H1 (cell line): ENCODE results near the gene KLHL29. TPM values are rescaled to one million over a fixed set of nuclear protein-coding genes. Genes with fewer than 3 reads are reported as not detected.

ENCODE experiments used
- CTCF ChIA-PET: fragments of 300-600 bp; sonication (Branson Sonifier 250); formaldehyde crosslinking; loops from one replicate; lab custom pipeline; 2021; ENCODE audit not compliant: partially characterized antibody; lab: Charles Lee
- POLR2A ChIA-PET: fragments of 300-600 bp; sonication (Branson Sonifier 250); formaldehyde crosslinking; loops from one replicate; lab custom pipeline; 2021; ENCODE audit warnings: inconsistent platforms; ENCODE audit not compliant: partially characterized antibody; lab: Charles Lee
- DNase-seq, 2 experiments: peaks; one replicate each; pipeline versions ENCODE4 v3.0.0 to v3.0.0-alpha.2; 2010 to 2022; ENCODE audit warnings: low spot score in 2 of 2, low read depth in 1 of 2, mixed read lengths in 1 of 2
- FAIRE-seq: peaks from 2 replicates; lab custom pipeline; 2011; peaks lifted over from hg19 to GRCh38; lab: Jason Lieb, UNC
- H2AFZ ChIP-seq: 2 replicates; pipeline ENCODE4 v1.8.1; 2012; ENCODE audit warnings: low read length, inconsistent platforms
- H2AK5ac ChIP-seq: 2 replicates; pipeline ENCODE4 v1.6.1; 2013; ENCODE audit warnings: low read depth, low read length
- H2BK120ac ChIP-seq: replicated peaks from 2 replicates; pipeline ENCODE3; 2013; ENCODE audit warnings: low read depth, low read length, inconsistent platforms
- H2BK12ac ChIP-seq: 2 replicates; pipeline ENCODE4 v1.6.1; 2013; ENCODE audit warnings: low read depth, low read length
- H2BK15ac ChIP-seq: 2 replicates; pipeline ENCODE4 v1.6.1; 2013; ENCODE audit warnings: low read length
- H2BK20ac ChIP-seq: 2 replicates; pipeline ENCODE4 v1.6.1; 2013; ENCODE audit warnings: low read length
- H2BK5ac ChIP-seq: 2 replicates; pipeline ENCODE4 v1.6.1; 2013; ENCODE audit warnings: low read depth, low read length
- H3K14ac ChIP-seq: 2 replicates; pipeline ENCODE4 v1.6.1; 2013; ENCODE audit warnings: inconsistent platforms; ENCODE audit not compliant: insufficient read length
- H3K18ac ChIP-seq: 2 replicates; pipeline ENCODE4 v1.6.1; 2013; ENCODE audit warnings: low read length; ENCODE audit errors: extremely low read depth
- H3K23ac ChIP-seq: 2 replicates; pipeline ENCODE4 v1.6.1; 2013; ENCODE audit warnings: inconsistent platforms; ENCODE audit not compliant: insufficient read length
- H3K23me2 ChIP-seq: 2 replicates; pipeline ENCODE4 v1.6.1; 2013; ENCODE audit warnings: low read depth, low read length
- H3K27ac ChIP-seq: 2 replicates; pipeline ENCODE4 v1.6.1; 2011; ENCODE audit warnings: low read depth, low read length, inconsistent platforms
- H3K27me3 ChIP-seq, 4 experiments: replicated peaks in 1 of 4; 1 replicate in 1 of 4; 2 replicates in 3 of 4; pipeline versions ENCODE4 v1.6.1 to v1.8.1; 2011 to 2013; ENCODE audit warnings: low read length in 3 of 4, mild to moderate bottlenecking in 3 of 4, inconsistent platforms in 2 of 4, mixed read lengths in 2 of 4, moderate library complexity in 1 of 4; ENCODE audit not compliant: control insufficient read depth in 3 of 4, insufficient read depth in 3 of 4; ENCODE audit errors: extremely low read depth in 1 of 4
- H3K36me3 ChIP-seq, 4 experiments: 2 replicates each; pipeline versions ENCODE4 v1.6.1 to v1.8.1; 2011 to 2013; ENCODE audit warnings: mild to moderate bottlenecking in 4 of 4, low read length in 3 of 4, moderate library complexity in 2 of 4, control low read depth in 1 of 4, inconsistent platforms in 1 of 4; ENCODE audit not compliant: insufficient read depth in 4 of 4, control insufficient read depth in 2 of 4
- H3K4ac ChIP-seq: replicated peaks from 2 replicates; pipeline ENCODE3; 2013; ENCODE audit warnings: low read length, low read depth, mixed read lengths, inconsistent platforms; ENCODE audit not compliant: insufficient read length
- H3K4me1 ChIP-seq, 4 experiments: replicated peaks in 1 of 4; 1 replicate in 1 of 4; 2 replicates in 3 of 4; pipeline versions ENCODE4 v1.6.1 to v1.8.1; 2011 to 2013; ENCODE audit warnings: low read length in 3 of 4, inconsistent platforms in 2 of 4, mixed read lengths in 1 of 4; ENCODE audit not compliant: insufficient read depth in 4 of 4, control insufficient read depth in 3 of 4
- H3K4me2 ChIP-seq, 2 experiments: 2 replicates each; pipeline versions ENCODE4 v1.6.1 to v1.8.1; 2011 to 2013; ENCODE audit warnings: low read depth in 2 of 2, low read length in 2 of 2, control low read depth in 1 of 2, inconsistent platforms in 1 of 2, mild to moderate bottlenecking in 1 of 2; ENCODE audit not compliant: insufficient read depth in 1 of 2
- H3K4me3 ChIP-seq, 4 experiments: fragments of 200-600, 300-600 bp in 1 of 4; sonication (generic), shearing (Covaris generic), sonication (Bioruptor Twin) in 1 of 4; 2 replicates each; pipeline versions ENCODE4 v1.5.1 to v1.8.1; 2011 to 2016; ENCODE audit warnings: low read length in 4 of 4, low read depth in 3 of 4, control low read depth in 2 of 4, inconsistent platforms in 2 of 4, mild to moderate bottlenecking in 2 of 4, mixed read lengths in 1 of 4, moderate library complexity in 1 of 4; ENCODE audit not compliant: insufficient read depth in 2 of 4; ENCODE audit errors: extremely low read depth in 1 of 4
- H3K56ac ChIP-seq: replicated peaks from 2 replicates; pipeline ENCODE3; 2013; ENCODE audit warnings: low read depth, mild to moderate bottlenecking, mixed read lengths, low read length, inconsistent platforms; ENCODE audit not compliant: insufficient read length
- H3K79me1 ChIP-seq: 2 replicates; pipeline ENCODE4 v1.6.1; 2013; ENCODE audit warnings: low read depth, low read length, control low read depth
- H3K79me2 ChIP-seq, 2 experiments: 2 replicates each; pipeline versions ENCODE4 v1.6.1 to v1.8.1; 2012 to 2013; ENCODE audit warnings: low read length in 2 of 2, mild to moderate bottlenecking in 2 of 2, inconsistent platforms in 1 of 2; ENCODE audit not compliant: insufficient read depth in 2 of 2, control insufficient read depth in 1 of 2
- H3K9ac ChIP-seq, 4 experiments: replicated peaks in 1 of 4; 1 replicate in 1 of 4; 2 replicates in 3 of 4; pipeline versions ENCODE4 v1.6.1 to v1.8.1; 2011 to 2013; ENCODE audit warnings: low read depth in 3 of 4, low read length in 3 of 4, control low read depth in 2 of 4, mild to moderate bottlenecking in 2 of 4, moderate library complexity in 2 of 4, inconsistent platforms in 1 of 4; ENCODE audit errors: extremely low read depth in 1 of 4
- H3K9me3 ChIP-seq, 2 experiments: 2 replicates each; pipeline versions ENCODE4 v1.6.1 to v1.8.1; 2012 to 2013; ENCODE audit warnings: mild to moderate bottlenecking in 2 of 2, moderate library complexity in 2 of 2, control low read depth in 1 of 2, inconsistent platforms in 1 of 2, low read depth in 1 of 2, low read length in 1 of 2, mixed read lengths in 1 of 2; ENCODE audit not compliant: insufficient read depth in 2 of 2
- H4K20me1 ChIP-seq, 2 experiments: replicated peaks in 1 of 2; 2 replicates each; pipeline versions ENCODE3 to v1.8.1; 2011 to 2013; ENCODE audit warnings: inconsistent platforms in 2 of 2, low read length in 2 of 2, mild to moderate bottlenecking in 1 of 2; ENCODE audit not compliant: insufficient read depth in 2 of 2, control insufficient read depth in 1 of 2
- H4K5ac ChIP-seq: 2 replicates; pipeline ENCODE4 v1.6.1; 2013; ENCODE audit warnings: low read length, low read depth, mixed read lengths, inconsistent platforms; ENCODE audit not compliant: insufficient read length
- H4K8ac ChIP-seq: 2 replicates; pipeline ENCODE4 v1.8.0; 2013; ENCODE audit warnings: mild to moderate bottlenecking, moderate library complexity, low read length, inconsistent platforms; ENCODE audit not compliant: insufficient read depth; ENCODE audit errors: extremely low read depth
- H4K91ac ChIP-seq: replicated peaks from 2 replicates; pipeline ENCODE3; 2013; ENCODE audit warnings: low read length, mixed read lengths, inconsistent platforms; ENCODE audit not compliant: insufficient read length
- EP300 ChIP-seq, 2 experiments: IDR thresholded peaks; 1 replicate in 1 of 2; 2 replicates in 1 of 2; pipeline ENCODE4 v1.6.1; 2011 to 2012; ENCODE audit warnings: low read depth in 2 of 2, low read length in 2 of 2, mild to moderate bottlenecking in 2 of 2, borderline replicate concordance in 1 of 2, inconsistent platforms in 1 of 2, moderate library complexity in 1 of 2
- KDM5A ChIP-seq: fragments of 200-600 bp; IDR thresholded peaks from 2 replicates; pipeline ENCODE4 v1.7.1; 2012; ENCODE audit warnings: mild to moderate bottlenecking, low read length, inconsistent platforms, mixed read lengths
- NANOG ChIP-seq: IDR thresholded peaks from 2 replicates; pipeline ENCODE4 v1.6.1; 2011; ENCODE audit warnings: low read length, low read depth, mild to moderate bottlenecking, inconsistent platforms; ENCODE audit not compliant: insufficient read depth, poor library complexity, severe bottlenecking
- NRF1 ChIP-seq: IDR thresholded peaks from 2 replicates; pipeline ENCODE4 v1.6.1; 2011; ENCODE audit warnings: mild to moderate bottlenecking, low read depth, low read length, improper control_type of control experiment
- RAD21 ChIP-seq, 2 experiments: IDR thresholded peaks in 1 of 2; conservative IDR thresholded peaks in 1 of 2; 2 replicates each; pipeline ENCODE4 v1.6.1; 2011; ENCODE audit warnings: low read depth in 2 of 2, low read length in 2 of 2, improper control_type of control experiment in 1 of 2, inconsistent platforms in 1 of 2, mild to moderate bottlenecking in 1 of 2, moderate library complexity in 1 of 2
- TAF7 ChIP-seq: optimal IDR thresholded peaks from 2 replicates; pipeline ENCODE3; 2011; ENCODE audit warnings: low read depth, mild to moderate bottlenecking, inconsistent platforms, low read length, moderate library complexity, borderline replicate concordance
- TBP ChIP-seq: IDR thresholded peaks from 2 replicates; pipeline ENCODE4 v1.6.1; 2011; ENCODE audit warnings: low read depth, low read length, improper control_type of control experiment
- TCF12 ChIP-seq: IDR thresholded peaks from 2 replicates; pipeline ENCODE4 v1.6.1; 2011; ENCODE audit warnings: low read depth, mild to moderate bottlenecking, low read length
- WGBS, 2 experiments: shearing (Covaris generic) in 1 of 2; methylation state at CpG; one replicate each; pipeline versions ENCODE4 v1.1.6 to v1.1.7; 2013 to 2015; ENCODE audit warnings: low lambda C conversion rate in 2 of 2, mixed read lengths in 2 of 2, inconsistent platforms in 1 of 2, low coverage in 1 of 2, missing lambda C conversion rate in 1 of 2; ENCODE audit not compliant: insufficient replicate concordance in 2 of 2, insufficient coverage in 1 of 2, insufficient read length in 1 of 2; ENCODE audit errors: extremely low coverage in 1 of 2, missing lambda C conversion rate in 1 of 2; 5-methylcytosine and 5-hydroxymethylcytosine counted together
- polyA plus RNA-seq, 7 experiments: library from polyadenylated mRNA; depleted of rRNA in 3 of 7; stranded (reverse) in 5 of 7; unstranded in 2 of 7; fragments of >200 nt in 5 of 7; fragments of 200-250 nt in 2 of 7; gene quantifications; 1 replicate in 5 of 7; 2 replicates in 1 of 7; 4 replicates in 1 of 7; pipeline versions ENCODE4 v1.2.1 to v1.2.3, GENCODE V29; 2011 to 2013; ENCODE audit warnings: missing spikeins in 2 of 7, mixed read lengths in 2 of 7
- total RNA-seq: library from RNA; stranded (reverse); fragmentation: NEBNext Ultra II Directional; extraction: Animal tissue kit (Norgen Biotek cat#: 25700); gene quantifications from 2 replicates; pipeline ENCODE4 v1.2.1, GENCODE V29; 2021
- TF ChIP-seq, protein P1 (sequence below): IDR thresholded peaks from 2 replicates; pipeline ENCODE4 v1.6.1; 2011; ENCODE audit warnings: low read length, improper control_type of control experiment

Gene KLHL29
- total and polyA plus RNA-seq, 2 of the 8 experiments (the other 6 are each of a cell fraction or from before 2014, with no cell fraction given) = 1.1 to 4.7 TPM

DNA sequence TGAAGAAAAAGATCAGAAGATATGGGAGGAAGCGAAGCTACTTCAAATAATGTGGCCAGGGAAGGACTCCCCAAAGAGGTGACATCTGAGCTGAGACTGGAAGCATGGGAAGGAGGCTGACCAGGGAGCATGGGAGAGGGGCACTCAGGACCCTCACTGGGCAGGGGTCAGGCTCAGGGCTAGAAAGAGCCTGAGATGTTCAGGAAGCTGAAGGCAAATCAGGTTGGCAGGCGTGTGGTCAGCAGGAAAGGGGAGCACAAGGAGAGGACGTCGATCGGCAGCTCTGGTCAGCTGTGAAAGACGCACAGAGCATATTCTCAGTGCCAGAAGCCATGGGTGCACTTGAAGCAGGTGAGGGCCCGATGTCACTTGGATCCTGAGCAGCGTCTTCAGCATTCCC, 38.2 kb upstream of the KLHL29 start:
- no peak overlapping the region for H2BK15ac ChIP-seq
- H2AK5ac ChIP-seq = no peak overlapping the region
- H3K79me2 ChIP-seq = no peaks in the 10 kb centered on the region
- H2AFZ ChIP-seq = no peak overlapping the region
- no peak overlapping the region for H3K9ac ChIP-seq
- no peak overlapping the region for H4K8ac ChIP-seq
- H3K23ac ChIP-seq = no peak overlapping the region
- no peaks in the 10 kb centered on the region for H3K79me1 ChIP-seq
- no peak overlapping the region for H3K56ac ChIP-seq
- H2BK12ac ChIP-seq = no peak overlapping the region
- WGBS, 2 experiments = 82% methylated on average over 8 of the region's 8 CpGs; no CpG with 5 or more reads in 1 of the 2 experiments
- no peaks in the 10 kb centered on the region for H4K20me1 ChIP-seq
- H3K27me3 ChIP-seq = peaks cover 0 to 7% (median 4%) of the 10 kb centered on the region in 4 experiments; a peak in 4 of 7 replicates
- FAIRE-seq (no peak), DNase-seq (no peak)
- H2BK120ac ChIP-seq = no peak overlapping the region
- H2BK20ac ChIP-seq = no peak overlapping the region
- H3K4me3 ChIP-seq = no peak overlapping the region
- no peak overlapping the region for H4K5ac ChIP-seq
- peaks cover 0 to 3% (median under 1%) of the 10 kb centered on the region in 4 experiments; a peak in 3 of 7 replicates for H3K4me1 ChIP-seq
- no peak overlapping the region for H3K18ac ChIP-seq
- H3K23me2 ChIP-seq = no peaks in the 10 kb centered on the region
- 0 out of 4 replicates have a peak, but pooled peaks cover 0 to 2% of the 10 kb centered on the region in 2 experiments for H3K9me3 ChIP-seq
- H3K36me3 ChIP-seq = no peaks in the 10 kb centered on the region
- H4K91ac ChIP-seq = no peak overlapping the region
- ChIA-PET POLR2A (no interaction called here), CTCF (interaction anchor here (0.8 to 3.3 kb wide), 4 partner anchors 9 to 277 kb away, joined by 3 to 16 read pairs (median 4); no protein-coding TSS in a partner anchor)
- H3K4me2 ChIP-seq = no peak overlapping the region
- no peak overlapping the region for H2BK5ac ChIP-seq
- no peak overlapping the region for H3K14ac ChIP-seq
- no peak overlapping the region for H3K4ac ChIP-seq
- no peak overlapping the region for H3K27ac ChIP-seq
- TF ChIP-seq TBP (no peak), TCF12 (no peak), NRF1 (no peak), RAD21 (IDR thresholded peaks at IDR 0.05 in 1 of 2, conservative IDR thresholded peaks at IDR 0.05 in 1 of 2; ENCODE audit: low read depth in 2 of 2, low read length in 2 of 2) (no peak), NANOG (no peak), TAF7 (no peak), EP300 (IDR thresholded peaks at IDR 0.05; ENCODE audit: borderline replicate concordance in 1 of 2, low read depth in 2 of 2, low read length in 2 of 2) (no peak), KDM5A (no peak)
- TF ChIP-seq, protein P1, sequence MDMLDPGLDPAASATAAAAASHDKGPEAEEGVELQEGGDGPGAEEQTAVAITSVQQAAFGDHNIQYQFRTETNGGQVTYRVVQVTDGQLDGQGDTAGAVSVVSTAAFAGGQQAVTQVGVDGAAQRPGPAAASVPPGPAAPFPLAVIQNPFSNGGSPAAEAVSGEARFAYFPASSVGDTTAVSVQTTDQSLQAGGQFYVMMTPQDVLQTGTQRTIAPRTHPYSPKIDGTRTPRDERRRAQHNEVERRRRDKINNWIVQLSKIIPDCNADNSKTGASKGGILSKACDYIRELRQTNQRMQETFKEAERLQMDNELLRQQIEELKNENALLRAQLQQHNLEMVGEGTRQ = no peak
